Spleen (tissue), 13 donors: ENCODE measurements around the gene CLEC16A. TPM values are rescaled to one million over a fixed set of nuclear protein-coding genes. Genes with fewer than 3 reads are reported as not detected.

Source experiments
- DNase-seq: peaks from one replicate; pipeline ENCODE4 v3.0.0-alpha.2; 2020
- H3K27ac ChIP-seq, 8 donors: fragments of 200-600 bp; sonication (generic) in 7 of 8; 1 replicate in 4 of 8; 2 replicates in 4 of 8; pipeline versions ENCODE4 v1.5.0 to v1.8.0; 2016 to 2021; ENCODE audit warnings: inconsistent platforms in 4 of 8, mild to moderate bottlenecking in 4 of 8, moderate library complexity in 1 of 8
- H3K27me3 ChIP-seq, 7 donors: fragments of 200-600 bp; sonication (generic) in 6 of 7; replicated peaks in 1 of 7; 1 replicate in 4 of 7; 2 replicates in 3 of 7; pipeline versions ENCODE4 v1.5.0 to v1.8.0; 2016 to 2021; ENCODE audit warnings: inconsistent platforms in 3 of 7, mild to moderate bottlenecking in 1 of 7
- H3K36me3 ChIP-seq, 6 donors: fragments of 200-600 bp; sonication (generic) in 5 of 6; 1 replicate in 4 of 6; 2 replicates in 2 of 6; pipeline versions ENCODE4 v1.5.0 to v1.8.0; 2016 to 2021; ENCODE audit warnings: inconsistent platforms in 2 of 6
- H3K4me1 ChIP-seq, 6 donors: fragments of 200-600 bp; sonication (generic) in 5 of 6; 1 replicate in 3 of 6; 2 replicates in 3 of 6; pipeline versions ENCODE4 v1.5.0 to v1.8.0; 2016 to 2021; ENCODE audit warnings: inconsistent platforms in 3 of 6
- H3K4me3 ChIP-seq, 8 donors: fragments of 200-600 bp; sonication (generic) in 7 of 8; 1 replicate in 4 of 8; 2 replicates in 4 of 8; pipeline versions ENCODE4 v1.5.0 to v1.8.0; 2016 to 2021; ENCODE audit warnings: inconsistent platforms in 4 of 8, mild to moderate bottlenecking in 4 of 8, moderate library complexity in 2 of 8
- H3K9me3 ChIP-seq, 8 donors: fragments of 200-600 bp; sonication (generic) in 7 of 8; 1 replicate in 4 of 8; 2 replicates in 4 of 8; pipeline versions ENCODE4 v1.5.0 to v1.8.0; 2016 to 2021; ENCODE audit warnings: inconsistent platforms in 4 of 8
- POLR2A ChIP-seq, 3 donors: fragments of 450-650 bp; IDR thresholded peaks; one replicate each; pipeline ENCODE4 v1.5.1; 2017; ENCODE audit warnings: antibody characterized with exemption in 3 of 3, mild to moderate bottlenecking in 1 of 3
- POLR2AphosphoS5 ChIP-seq, 3 donors: sonication (generic); formaldehyde crosslinking; IDR thresholded peaks; one replicate each; pipeline ENCODE4 v1.5.1; 2017; ENCODE audit warnings: antibody characterized with exemption in 3 of 3
- WGBS, 5 donors: extraction: QIAGEN DNeasy Blood & Tissue Kit in 3 of 5; methylation state at CpG; one replicate each; pipeline versions ENCODE4 v1.1.5 to v1.1.7; 2013 to 2018; 5-methylcytosine and 5-hydroxymethylcytosine counted together
- intact Hi-C: fragments of 100-400 bp; cut with DNase I; formaldehyde crosslinking; loops from one replicate; pipeline ENCODE4 v1.15.0; 2023; ENCODE audit warnings: low total_unique reads
- long read RNA-seq, 2 donors: transcript quantifications; one replicate each; lab custom pipeline, GENCODE V29; 2026
- polyA plus RNA-seq, 3 donors: library from polyadenylated mRNA; stranded (reverse); fragments of 200-250 nt; gene quantifications; one replicate each; pipeline ENCODE4 v1.2.1, GENCODE V29; 2013
- total RNA-seq, 7 donors: library from RNA; depleted of rRNA in 3 of 7; stranded (reverse); fragments of >200 nt in 3 of 7; fragmentation: NEBNext Ultra II Directional in 4 of 7; extraction: Animal tissue kit (Norgen Biotek cat#: 25700) in 4 of 7; gene quantifications; one replicate each; pipeline versions ENCODE4 v1.1.0 to v1.2.1, GENCODE V29; 2016 to 2021
- TF ChIP-seq, protein P1 (sequence below), 11 experiments: fragments of 200-600 bp in 7 of 11; fragments of 450-650 bp in 4 of 11; sonication (generic) in 4 of 11; IDR thresholded peaks in 8 of 11; conservative IDR thresholded peaks in 3 of 11; 1 replicate in 7 of 11; 2 replicates in 4 of 11; pipeline versions ENCODE4 v1.4.0 to v1.8.0; 2016 to 2021; ENCODE audit warnings: antibody characterized with exemption in 11 of 11, inconsistent platforms in 4 of 11, mild to moderate bottlenecking in 1 of 11
- donor health status: healthy with polysubstance abuse.
- donor health status: DM: no; HTN: no; CAD: no; lungs with moderate emphysema.
- donor health status: DM: no; HTN: no; CAD: no.
- donor health status: Bipolar disorder and iron deficiency.
- donor health status: healthy.
- donor health status: DM: no; HTN: no; CAD: no.
- donor health status: DM: yes; HTN: yes; CAD: no.

The CLEC16A gene, protein sequence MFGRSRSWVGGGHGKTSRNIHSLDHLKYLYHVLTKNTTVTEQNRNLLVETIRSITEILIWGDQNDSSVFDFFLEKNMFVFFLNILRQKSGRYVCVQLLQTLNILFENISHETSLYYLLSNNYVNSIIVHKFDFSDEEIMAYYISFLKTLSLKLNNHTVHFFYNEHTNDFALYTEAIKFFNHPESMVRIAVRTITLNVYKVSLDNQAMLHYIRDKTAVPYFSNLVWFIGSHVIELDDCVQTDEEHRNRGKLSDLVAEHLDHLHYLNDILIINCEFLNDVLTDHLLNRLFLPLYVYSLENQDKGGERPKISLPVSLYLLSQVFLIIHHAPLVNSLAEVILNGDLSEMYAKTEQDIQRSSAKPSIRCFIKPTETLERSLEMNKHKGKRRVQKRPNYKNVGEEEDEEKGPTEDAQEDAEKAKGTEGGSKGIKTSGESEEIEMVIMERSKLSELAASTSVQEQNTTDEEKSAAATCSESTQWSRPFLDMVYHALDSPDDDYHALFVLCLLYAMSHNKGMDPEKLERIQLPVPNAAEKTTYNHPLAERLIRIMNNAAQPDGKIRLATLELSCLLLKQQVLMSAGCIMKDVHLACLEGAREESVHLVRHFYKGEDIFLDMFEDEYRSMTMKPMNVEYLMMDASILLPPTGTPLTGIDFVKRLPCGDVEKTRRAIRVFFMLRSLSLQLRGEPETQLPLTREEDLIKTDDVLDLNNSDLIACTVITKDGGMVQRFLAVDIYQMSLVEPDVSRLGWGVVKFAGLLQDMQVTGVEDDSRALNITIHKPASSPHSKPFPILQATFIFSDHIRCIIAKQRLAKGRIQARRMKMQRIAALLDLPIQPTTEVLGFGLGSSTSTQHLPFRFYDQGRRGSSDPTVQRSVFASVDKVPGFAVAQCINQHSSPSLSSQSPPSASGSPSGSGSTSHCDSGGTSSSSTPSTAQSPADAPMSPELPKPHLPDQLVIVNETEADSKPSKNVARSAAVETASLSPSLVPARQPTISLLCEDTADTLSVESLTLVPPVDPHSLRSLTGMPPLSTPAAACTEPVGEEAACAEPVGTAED
- 10 to 100 TPM; 32.1 to 54.6 (median 43.8) TPM for total RNA-seq
- polyA plus RNA-seq, result 10 to 100 TPM in 1 of 3 donors, 1 to 10 TPM in 2; 7.3 to 15.9 (median 8.2) TPM
- long read RNA-seq, donor 1, result 0 reads
- long read RNA-seq, donor 2, result 0 reads

DNA sequence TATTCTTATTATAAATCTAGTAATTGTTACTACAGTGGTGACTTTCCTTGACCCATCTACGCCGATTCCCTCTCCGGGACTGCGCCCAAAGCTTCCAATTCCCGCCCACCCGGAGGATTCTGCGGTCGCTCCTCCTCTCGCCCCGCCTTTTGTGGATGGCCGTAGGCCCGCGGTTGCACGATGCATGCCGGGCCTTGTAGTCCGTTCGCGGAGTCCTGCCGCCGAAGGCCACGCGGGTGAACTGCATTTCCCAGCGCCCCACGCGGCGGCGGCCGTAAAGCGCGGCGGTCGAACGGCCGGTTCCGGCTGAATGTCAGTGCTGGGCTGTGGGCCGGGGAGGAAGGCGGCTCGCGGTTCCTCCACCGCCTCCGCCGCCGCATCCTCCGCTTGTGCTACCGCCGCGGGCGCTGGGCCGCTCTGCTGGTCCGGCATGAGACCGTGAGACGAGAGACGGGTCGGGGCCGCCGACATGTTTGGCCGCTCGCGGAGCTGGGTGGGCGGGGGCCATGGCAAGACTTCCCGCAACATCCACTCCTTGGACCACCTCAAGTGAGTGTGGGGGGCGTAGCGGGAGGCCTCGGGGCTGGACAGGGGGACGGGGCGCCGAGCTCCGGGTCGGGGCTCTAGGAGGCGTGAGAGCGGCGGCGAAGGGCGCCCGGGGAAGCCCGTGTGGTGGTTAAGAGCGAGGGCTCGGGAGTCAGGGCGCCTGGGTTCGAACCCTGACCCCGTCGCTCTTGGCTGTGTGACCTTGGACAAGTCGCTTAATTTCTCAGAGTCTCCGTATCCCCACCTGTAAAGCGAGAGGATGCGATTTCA lies at the start of gene CLEC16A:
Gene CLEC16A (plus strand): TSS at position 316 of the 816 bp plus-strand sequence. CDS start 154 bp downstream, at position 470.
- Histone ChIP-seq H3K27ac (peak within 1 kb of the TSS; percentile 48 to 93 (median 84)), H3K9me3 (no peaks in the 10 kb centered on the region), H3K36me3 (no peaks in the 10 kb centered on the region), H3K27me3 (no peaks in the 10 kb centered on the region), H3K4me1 (peaks cover 42 to 91% (median 83%) of the 10 kb centered on the region in 6 donors), H3K4me3 (peak within 1 kb of the TSS; percentile 56 to 98 (median 86))
- intact Hi-C loops, result no loop called here
- TF ChIP-seq POLR2A (IDR thresholded peaks at IDR 0.05), result peak; percentile 58 to 79 (median 62)
- TF ChIP-seq, protein P1, sequence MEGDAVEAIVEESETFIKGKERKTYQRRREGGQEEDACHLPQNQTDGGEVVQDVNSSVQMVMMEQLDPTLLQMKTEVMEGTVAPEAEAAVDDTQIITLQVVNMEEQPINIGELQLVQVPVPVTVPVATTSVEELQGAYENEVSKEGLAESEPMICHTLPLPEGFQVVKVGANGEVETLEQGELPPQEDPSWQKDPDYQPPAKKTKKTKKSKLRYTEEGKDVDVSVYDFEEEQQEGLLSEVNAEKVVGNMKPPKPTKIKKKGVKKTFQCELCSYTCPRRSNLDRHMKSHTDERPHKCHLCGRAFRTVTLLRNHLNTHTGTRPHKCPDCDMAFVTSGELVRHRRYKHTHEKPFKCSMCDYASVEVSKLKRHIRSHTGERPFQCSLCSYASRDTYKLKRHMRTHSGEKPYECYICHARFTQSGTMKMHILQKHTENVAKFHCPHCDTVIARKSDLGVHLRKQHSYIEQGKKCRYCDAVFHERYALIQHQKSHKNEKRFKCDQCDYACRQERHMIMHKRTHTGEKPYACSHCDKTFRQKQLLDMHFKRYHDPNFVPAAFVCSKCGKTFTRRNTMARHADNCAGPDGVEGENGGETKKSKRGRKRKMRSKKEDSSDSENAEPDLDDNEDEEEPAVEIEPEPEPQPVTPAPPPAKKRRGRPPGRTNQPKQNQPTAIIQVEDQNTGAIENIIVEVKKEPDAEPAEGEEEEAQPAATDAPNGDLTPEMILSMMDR (IDR thresholded peaks at IDR 0.05 in 8 of 11, conservative IDR thresholded peaks at IDR 0.05 in 3 of 11), result peak in 5 of 11 experiments; percentile 23 to 56 (median 36)
- TF ChIP-seq POLR2AphosphoS5 (IDR thresholded peaks at IDR 0.05), result peak; percentile 96 to 98 (median 96)
- 0 to 1% (median 1%) methylated on average over 68 to 86 of the region's 86 CpGs for WGBS, 5 donors
- peak; percentile 100 for DNase-seq

DNA sequence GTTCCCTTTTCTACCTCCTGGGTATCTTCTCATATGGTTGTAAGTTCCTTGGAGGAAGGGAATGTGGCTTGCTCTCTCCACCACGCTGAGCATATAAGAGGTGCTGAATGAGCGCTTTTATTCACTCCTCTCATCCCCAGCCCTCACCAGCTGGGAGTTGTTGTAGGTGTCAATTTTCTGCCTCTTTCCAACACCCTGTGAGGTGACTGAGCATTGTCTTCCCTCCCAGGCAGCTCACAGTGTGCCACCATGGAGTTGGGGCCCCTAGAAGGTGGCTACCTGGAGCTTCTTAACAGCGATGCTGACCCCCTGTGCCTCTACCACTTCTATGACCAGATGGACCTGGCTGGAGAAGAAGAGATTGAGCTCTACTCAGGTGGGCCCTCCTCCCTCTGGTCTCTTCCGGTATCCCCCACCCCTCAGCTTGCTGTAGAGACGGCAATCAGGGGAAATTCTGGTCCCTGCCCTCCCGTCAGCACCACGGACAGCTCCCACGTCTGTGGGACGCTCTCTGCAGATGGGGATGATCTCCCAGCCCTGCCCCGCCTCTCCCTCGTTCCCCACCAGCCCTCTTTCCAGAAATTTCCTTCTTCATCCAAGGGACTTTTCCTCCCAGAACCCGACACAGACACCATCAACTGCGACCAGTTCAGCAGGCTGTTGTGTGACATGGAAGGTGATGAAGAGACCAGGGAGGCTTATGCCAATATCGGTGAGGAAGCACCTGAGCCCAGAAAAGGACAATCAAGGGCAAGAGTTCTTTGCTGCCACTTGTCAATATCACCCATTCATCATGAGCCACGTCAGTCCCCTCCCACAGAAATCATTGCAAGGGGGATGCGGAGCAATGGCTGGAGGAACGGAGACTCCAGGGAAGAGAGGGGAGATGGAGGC lies 49.1 kb upstream of the CLEC16A start:
- 51 to 73% (median 65%) methylated on average over 17 of the region's 17 CpGs for WGBS, 5 donors
- peak; percentile 78 for DNase-seq
- Histone ChIP-seq H3K4me3 (no peak overlapping the region), H3K9me3 (no peaks in the 10 kb centered on the region), H3K27me3 (no peaks in the 10 kb centered on the region), H3K27ac (peak overlapping the region in 5 of 8 donors; percentile 46 to 73 (median 58)), H3K4me1 (peaks cover 6 to 89% (median 68%) of the 10 kb centered on the region in 6 donors), H3K36me3 (peaks cover 0 to 69% (median 32%) of the 10 kb centered on the region in 6 donors)
- intact Hi-C loops, result no loop called here
- TF ChIP-seq POLR2AphosphoS5 (IDR thresholded peaks at IDR 0.05) (no peak), POLR2A (IDR thresholded peaks at IDR 0.05) (no peak)
- TF ChIP-seq, protein P1 (IDR thresholded peaks at IDR 0.05 in 8 of 11, conservative IDR thresholded peaks at IDR 0.05 in 3 of 11), result no peak

DNA sequence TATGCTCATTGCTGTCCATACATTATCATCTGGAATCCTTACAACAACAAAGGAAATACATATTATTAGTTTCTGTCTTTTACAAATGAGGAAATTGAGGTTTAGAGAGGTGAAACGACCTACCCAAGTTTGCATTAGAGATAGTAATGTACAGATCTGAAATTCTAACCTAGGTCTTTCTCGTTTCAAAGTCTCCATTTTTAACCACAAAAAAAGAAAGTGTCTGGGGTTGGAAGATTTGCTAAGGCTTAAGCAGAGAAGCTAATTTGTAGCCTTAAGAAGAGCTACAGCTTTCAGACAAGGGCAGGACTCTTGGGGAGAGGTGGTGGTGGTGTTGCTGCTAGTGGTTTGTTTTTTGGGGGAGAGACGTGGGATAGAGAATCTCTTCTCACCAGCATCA lies 48.2 kb upstream of the CLEC16A start:
- 31 to 46% (median 33%) methylated on average over 3 of the region's 3 CpGs for WGBS, 5 donors
- TF ChIP-seq, protein P1 (IDR thresholded peaks at IDR 0.05 in 8 of 11, conservative IDR thresholded peaks at IDR 0.05 in 3 of 11), result no peak
- no peak for TF ChIP-seq POLR2A (IDR thresholded peaks at IDR 0.05)
- no peak for TF ChIP-seq POLR2AphosphoS5 (IDR thresholded peaks at IDR 0.05)
- Histone ChIP-seq H3K36me3 (peaks cover 0 to 77% (median 38%) of the 10 kb centered on the region in 6 donors), H3K27ac (peak overlapping the region in 7 of 8 donors; percentile 20 to 73 (median 53)), H3K27me3 (no peaks in the 10 kb centered on the region), H3K4me1 (peaks cover 6 to 80% (median 60%) of the 10 kb centered on the region in 6 donors), H3K4me3 (no peak overlapping the region), H3K9me3 (no peaks in the 10 kb centered on the region)
- intact Hi-C loops, result no loop called here
- no peak for DNase-seq
